Fibroblast of upper back skin (primary cell): ENCODE data around the gene ZNF658.
"Not testable (repeated sequence)": the region's sequence is repeated elsewhere in the genome, so short reads cannot be mapped to it uniquely, and the experiment has no call there.

ENCODE experiments used
- DNase-seq: peaks from one replicate; pipeline ENCODE4 v3.0.0-alpha.2; 2013

The ZNF658 gene

GRCh38 chr9:66900490-66901131 is at the start of gene ZNF658:
TSS of gene ZNF658 (plus strand) at chr9:66900725. CDS start at chr9:66903562, 2,837 bp downstream.
- peak; percentile 87 for DNase-seq

GRCh38 chr9:66861732-66862131 is 38.8 kb upstream of the ZNF658 start:
- DNase-seq, result not testable (repeated sequence)

GRCh38 chr9:66868660-66869059 is 31.9 kb upstream of the ZNF658 start:
- DNase-seq, result not testable (repeated sequence)

GRCh38 chr9:66880605-66881004 is 19.9 kb upstream of the ZNF658 start:
- DNase-seq, result not testable (repeated sequence)

GRCh38 chr9:66881847-66882246 is 18.7 kb upstream of the ZNF658 start:
- not testable (repeated sequence) for DNase-seq

GRCh38 chr9:66890334-66890733 is 10.2 kb upstream of the ZNF658 start:
- not testable (repeated sequence) for DNase-seq

GRCh38 chr9:66901141-66901540 is 616 bp downstream of the ZNF658 start:
- not testable (repeated sequence) for DNase-seq

- DNase-seq, result not testable (repeated sequence)
Observed at GRCh38 chr9:66909560-66909959, 9.0 kb downstream of the ZNF658 start.

- DNase-seq, result not testable (repeated sequence)
Observed at GRCh38 chr9:66920072-66920471, 19.5 kb downstream of the ZNF658 start.

- not testable (repeated sequence) for DNase-seq
Observed at GRCh38 chr9:66936194-66936870, 35.8 kb downstream of the ZNF658 start.

GRCh38 chr9:66937662-66938061 is 37.1 kb downstream of the ZNF658 start:
- DNase-seq, result not testable (repeated sequence)

GRCh38 chr9:66938322-66938721 is 37.8 kb downstream of the ZNF658 start:
- DNase-seq, result not testable (repeated sequence)

- DNase-seq, result not testable (repeated sequence)
Observed at GRCh38 chr9:66939878-66940830, 39.6 kb downstream of the ZNF658 start.

GRCh38 chr9:66942400-66943155 is 42.1 kb downstream of the ZNF658 start:
- peak; percentile 0 for DNase-seq

- peak; percentile 0 for DNase-seq
Observed at GRCh38 chr9:66952576-66952975, 52.1 kb downstream of the ZNF658 start.
